GM19099 (cell line): ENCODE data around the gene PKN2.

Source experiments
- POLR2A ChIP-seq: IDR thresholded peaks from 3 replicates; pipeline ENCODE4 v1.6.1; 2011; ENCODE audit warnings: low read depth; ENCODE audit not compliant: insufficient read length; ENCODE audit errors: extremely low read depth

PKN2 gene

GRCh38 chr1:88742531-88742930, 58.5 kb downstream of the PKN2 start:
- TF ChIP-seq POLR2A: no peak

- no peak for TF ChIP-seq POLR2A
These were observed 60.1 kb downstream of the PKN2 start for GRCh38 chr1:88744142-88744541.

GRCh38 chr1:88746916-88747315, 62.8 kb downstream of the PKN2 start:
- TF ChIP-seq POLR2A: no peak

GRCh38 chr1:88751714-88752113, 67.6 kb downstream of the PKN2 start:
- no peak for TF ChIP-seq POLR2A

GRCh38 chr1:88753506-88753905, 69.4 kb downstream of the PKN2 start:
- TF ChIP-seq POLR2A: no peak

GRCh38 chr1:88763649-88764406, 79.8 kb downstream of the PKN2 start:
- TF ChIP-seq POLR2A: no peak

GRCh38 chr1:88768187-88768586, 84.1 kb downstream of the PKN2 start:
- TF ChIP-seq POLR2A: no peak

- TF ChIP-seq POLR2A: no peak
These were observed 84.7 kb downstream of the PKN2 start for GRCh38 chr1:88768816-88769215.

- no peak for TF ChIP-seq POLR2A
These were observed 89.6 kb downstream of the PKN2 start for GRCh38 chr1:88773540-88774150.

- no peak for TF ChIP-seq POLR2A
These were observed 90.1 kb downstream of the PKN2 start for GRCh38 chr1:88774151-88774556.

- no peak for TF ChIP-seq POLR2A
These were observed 93.6 kb downstream of the PKN2 start for GRCh38 chr1:88777604-88778149.

- no peak for TF ChIP-seq POLR2A
These were observed 95.8 kb downstream of the PKN2 start for GRCh38 chr1:88779880-88780279.

- TF ChIP-seq POLR2A: no peak
These were observed 96.4 kb downstream of the PKN2 start for GRCh38 chr1:88780485-88780884.

GRCh38 chr1:88783145-88783544, 99.1 kb downstream of the PKN2 start:
- no peak for TF ChIP-seq POLR2A

- no peak for TF ChIP-seq POLR2A
These were observed 100.5 kb downstream of the PKN2 start for GRCh38 chr1:88784551-88784950.
